LHCN-M2 (cell line): ENCODE measurements around the gene PRRC2C. TPM values are rescaled to one million over a fixed set of nuclear protein-coding genes. Genes with fewer than 3 reads are reported as not detected.
A peak's percentile ranks its signal among the peaks of the same experiment; 100 is the strongest.
"Not testable (repeated sequence)": the region's sequence is repeated elsewhere in the genome, so short reads cannot be mapped to it uniquely, and the experiment has no call there.

Experiments used
- DNase-seq: peaks from one replicate; pipeline ENCODE4 v3.0.0-alpha.2; 2012; ENCODE audit warnings: low read depth
- polyA plus RNA-seq: library from polyadenylated mRNA; unstranded; fragments of >200 nt; gene quantifications from one replicate; pipeline ENCODE4 v1.2.1, GENCODE V29; 2012; ENCODE audit warnings: missing spikeins
- total RNA-seq: library from RNA; depleted of rRNA; stranded (reverse); fragments of >200 nt; gene quantifications from 2 replicates; pipeline ENCODE4 v1.2.3, GENCODE V29; 2014; rRNA removed

PRRC2C gene
- 45.5 and 63.6 TPM in 2 replicates for total RNA-seq
- polyA plus RNA-seq: 30.5 TPM

DNA sequence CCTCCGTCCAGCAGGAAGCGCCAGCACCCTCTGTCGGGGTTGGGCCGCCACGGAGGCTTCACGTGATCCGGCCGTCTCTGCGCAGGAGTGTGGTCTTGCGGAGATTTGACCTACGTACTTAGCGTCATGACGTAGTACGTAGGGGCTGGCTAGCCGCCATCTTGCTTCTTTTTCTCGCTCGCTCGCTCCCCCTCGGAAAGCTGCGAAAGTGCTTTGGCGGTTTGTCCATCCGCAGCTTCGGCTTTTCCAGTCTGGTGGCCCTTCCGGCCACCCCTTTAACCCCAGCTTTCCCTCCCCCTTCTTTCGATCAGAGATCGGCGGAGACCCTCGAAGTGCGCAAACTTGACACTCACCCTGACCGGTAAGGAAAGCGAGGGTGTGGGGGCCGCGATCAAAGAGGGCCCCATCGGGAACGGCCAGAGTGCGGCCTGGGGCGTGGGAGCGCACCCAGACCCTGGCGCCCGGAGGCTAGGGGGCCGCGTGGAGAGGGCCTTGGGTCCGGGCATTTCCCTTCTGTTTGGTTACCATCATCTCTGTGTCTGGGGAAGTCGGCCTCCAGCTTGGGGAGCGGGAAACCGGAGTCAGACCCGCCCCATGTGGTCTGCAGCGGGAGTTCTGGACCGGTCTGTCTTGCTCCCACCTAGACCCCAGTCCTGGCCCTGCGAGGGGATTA, at the start of gene PRRC2C:
Gene PRRC2C, plus strand, starts transcription at position 156 of the 673 bp plus-strand sequence. CDS start 26,559 bp downstream, outside the sequence.
- DNase-seq: peak; percentile 97

DNA sequence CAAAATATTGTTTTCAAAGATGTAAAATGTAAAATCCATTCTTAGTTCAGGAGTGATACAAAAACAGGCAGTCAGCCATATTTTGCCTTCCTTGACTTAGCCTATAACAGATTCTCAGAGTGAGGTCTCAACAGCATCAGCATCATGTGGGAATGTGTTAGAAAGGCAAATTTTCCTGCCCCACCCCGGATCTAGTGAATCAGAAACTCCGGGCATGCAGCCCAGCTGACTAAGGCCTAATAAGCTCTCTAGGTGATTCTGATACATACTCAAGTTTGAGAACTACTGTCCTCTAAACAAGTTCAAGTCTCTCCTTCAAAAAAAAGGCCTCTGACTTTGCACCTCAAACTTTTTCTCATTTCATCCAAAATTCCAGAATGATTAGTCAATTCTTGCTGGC, 46.9 kb upstream of the PRRC2C start:
- DNase-seq: peak; percentile 94

DNA sequence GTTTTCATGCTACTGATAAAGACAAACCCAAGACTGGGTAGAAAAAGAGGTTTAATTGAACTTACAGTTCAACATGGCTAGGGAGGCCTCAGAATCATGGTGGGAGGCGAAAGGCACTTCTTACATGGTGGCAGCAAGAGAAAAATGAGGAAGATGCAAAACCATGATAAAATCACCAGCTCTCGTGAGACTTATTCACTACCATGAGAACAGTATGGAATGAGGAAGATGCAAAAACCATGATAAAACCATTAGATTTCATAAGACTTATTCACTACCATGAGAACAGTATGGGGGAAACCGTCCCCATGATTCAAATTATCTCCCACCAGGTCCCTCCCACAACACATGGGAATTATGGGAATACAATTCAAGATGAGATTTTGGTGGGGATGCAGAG, 45.1 kb upstream of the PRRC2C start:
- not testable (repeated sequence) for DNase-seq

DNA sequence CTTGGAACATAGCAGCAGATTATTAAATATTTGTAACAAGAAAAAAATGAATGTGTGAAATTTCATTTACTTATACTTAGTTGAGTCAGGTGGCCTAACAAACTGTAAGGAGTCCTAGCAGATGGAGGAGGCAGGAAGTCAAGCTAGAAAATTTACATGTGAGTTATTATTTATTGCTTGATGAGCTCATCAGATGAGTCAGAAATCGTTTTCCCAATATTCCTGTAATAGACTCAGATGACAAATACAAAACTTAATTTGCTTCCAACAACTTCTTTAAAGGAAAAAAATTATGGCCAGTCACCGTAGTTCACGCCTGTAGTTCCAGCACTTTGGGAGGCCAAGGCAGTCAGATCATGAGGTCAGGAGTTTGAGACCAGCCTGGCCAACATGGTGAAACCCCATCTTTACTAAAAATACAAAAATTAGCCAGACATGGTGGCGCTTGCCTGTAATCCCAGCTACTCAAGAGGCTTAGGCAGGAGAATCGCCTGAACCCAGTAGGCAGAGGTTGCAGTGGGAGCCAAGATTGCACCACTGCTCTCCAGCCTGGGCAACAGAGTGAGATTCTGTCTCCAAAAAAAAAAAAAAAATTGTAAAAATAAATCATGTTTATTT, 43.9 kb upstream of the PRRC2C start:
- peak; percentile 75 for DNase-seq

GRCh38 chr1:171446386-171446785, 38.9 kb upstream of the PRRC2C start:
- DNase-seq: no peak

DNA sequence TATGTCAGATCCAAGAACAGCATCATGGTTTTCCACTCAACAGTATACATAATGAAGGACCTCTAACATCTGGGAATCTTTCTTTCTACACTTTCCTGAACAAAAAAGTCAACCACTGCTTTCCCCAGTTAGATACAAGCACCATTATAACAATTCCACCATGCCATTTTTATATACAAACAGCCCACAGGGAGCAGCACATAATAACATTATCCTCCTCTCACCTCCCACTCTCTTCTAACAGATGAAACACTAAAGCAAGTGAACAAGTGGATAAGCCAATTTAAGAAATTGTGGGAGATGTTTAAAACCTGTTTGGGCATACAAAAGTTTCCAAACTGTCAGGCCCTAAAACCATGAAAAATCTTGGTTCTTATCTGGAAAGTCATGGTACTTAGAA, 29.4 kb upstream of the PRRC2C start:
- no peak for DNase-seq

GRCh38 chr1:171457412-171457811, 27.9 kb upstream of the PRRC2C start:
- DNase-seq: peak; percentile 38

GRCh38 chr1:171460018-171460620, 25.2 kb upstream of the PRRC2C start:
- DNase-seq: no peak

GRCh38 chr1:171467626-171468025, 17.7 kb upstream of the PRRC2C start:
- DNase-seq: no peak

GRCh38 chr1:171468120-171468750, 17.1 kb upstream of the PRRC2C start:
- DNase-seq: peak; percentile 62

GRCh38 chr1:171470726-171471125, 14.6 kb upstream of the PRRC2C start:
- DNase-seq: no peak

- no peak for DNase-seq
Measured at GRCh38 chr1:171472183-171472647, 13.1 kb upstream of the PRRC2C start.

DNA sequence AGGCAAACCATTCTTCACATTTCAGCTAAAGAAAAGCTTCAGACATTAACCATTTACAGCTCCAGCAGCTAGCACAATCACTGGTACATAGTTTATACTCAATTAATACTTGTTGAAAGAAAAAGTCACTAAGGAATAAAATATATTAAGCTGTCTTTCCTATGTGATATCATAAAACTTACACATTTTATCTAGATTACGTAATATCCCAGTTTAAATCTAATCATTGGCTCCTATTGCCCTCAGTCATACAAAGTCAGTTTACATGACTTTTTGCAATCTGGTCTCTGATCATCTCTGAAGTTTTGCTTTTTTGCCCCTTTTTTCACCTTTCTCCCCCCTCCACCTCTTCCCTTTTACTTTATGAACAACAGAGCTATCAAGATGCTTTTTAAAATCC, 8.5 kb upstream of the PRRC2C start:
- DNase-seq: no peak

GRCh38 chr1:171477804-171478203, 7.5 kb upstream of the PRRC2C start:
- DNase-seq: no peak

DNA sequence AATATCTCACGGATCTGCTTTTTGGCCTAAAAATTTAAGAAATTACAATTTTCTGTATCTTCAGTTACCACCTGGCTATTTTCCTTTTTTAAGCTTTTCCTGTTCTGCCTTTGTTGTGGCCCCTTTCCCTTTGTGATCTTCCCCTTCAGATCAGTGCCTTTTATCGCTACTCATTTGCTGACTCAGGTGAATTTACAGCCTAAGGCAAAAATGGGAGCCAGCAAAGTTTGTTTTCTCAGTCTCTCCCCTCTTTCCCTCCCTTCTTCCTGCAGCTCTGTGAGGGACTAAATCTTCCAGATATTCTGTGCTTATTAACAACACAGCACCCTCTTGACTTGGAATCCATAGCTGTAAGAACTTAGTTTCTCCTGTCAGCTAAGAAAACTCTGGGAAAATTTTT, 5.3 kb upstream of the PRRC2C start:
- DNase-seq: no peak

- DNase-seq: no peak
Measured at GRCh38 chr1:171484760-171485374, 463 bp upstream of the PRRC2C start.

DNA sequence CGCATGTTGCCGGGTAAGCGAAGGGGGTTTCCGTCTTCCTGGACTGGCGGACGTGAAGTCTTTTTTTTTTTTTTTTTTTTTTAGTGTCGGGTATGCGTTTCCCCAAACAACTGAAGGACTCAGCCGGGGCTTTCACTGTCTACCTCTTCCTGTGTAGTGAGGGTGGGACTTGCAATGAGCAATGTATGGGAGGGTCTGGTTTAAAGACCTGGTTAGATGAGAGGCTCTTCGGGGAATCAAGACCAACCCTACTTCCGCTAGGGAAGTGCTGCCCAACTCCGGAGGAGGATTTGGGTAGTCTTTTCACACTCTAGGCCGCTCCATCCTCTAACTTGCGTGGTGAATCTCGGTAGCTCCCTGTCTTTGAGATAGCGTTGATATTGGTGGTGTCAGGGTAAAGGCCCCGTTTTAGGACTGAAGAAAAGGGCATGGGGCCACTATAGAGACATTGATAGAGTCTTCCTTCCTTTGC, 754 bp downstream of the PRRC2C start:
- peak; percentile 61 for DNase-seq

DNA sequence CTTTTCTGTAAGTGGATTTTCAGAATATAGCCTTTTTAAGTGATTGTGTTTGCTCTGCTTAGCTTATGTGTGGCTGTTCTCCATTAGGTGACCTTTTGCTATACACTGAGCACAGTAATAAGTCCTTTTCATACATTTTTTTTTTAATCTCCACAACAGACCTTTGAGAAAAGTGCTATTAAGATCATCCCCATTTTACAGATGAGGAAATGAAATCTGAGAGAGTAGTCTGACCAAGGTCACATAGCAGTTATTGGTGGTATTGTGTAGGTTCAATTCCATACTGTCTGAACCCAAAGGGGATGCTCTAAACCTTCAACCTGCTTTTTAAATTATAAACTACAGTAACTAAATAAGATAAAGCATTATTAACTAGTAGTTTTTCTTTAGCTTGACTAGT, 1.7 kb downstream of the PRRC2C start:
- DNase-seq: no peak

GRCh38 chr1:171488190-171488929, 3.0 kb downstream of the PRRC2C start:
- no peak for DNase-seq

DNA sequence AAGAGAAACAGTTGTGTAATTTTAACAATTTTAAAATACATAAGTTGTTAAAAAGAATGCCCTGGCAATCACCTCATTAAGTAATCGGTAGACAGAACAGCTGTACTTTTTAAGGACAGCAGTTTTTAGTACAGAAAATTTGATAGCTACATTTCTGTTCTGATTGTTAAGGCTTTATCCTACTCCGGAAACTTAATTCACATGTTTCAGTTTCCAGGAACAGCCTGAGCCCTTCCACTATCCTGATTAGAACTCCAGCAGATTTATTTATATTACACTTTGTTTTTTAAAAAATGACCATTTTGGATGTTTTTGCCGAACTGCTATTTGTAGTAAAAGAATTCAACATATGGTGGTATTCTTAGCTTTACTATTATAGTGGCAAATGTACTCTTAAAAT, 8.7 kb downstream of the PRRC2C start:
- DNase-seq: no peak

DNA sequence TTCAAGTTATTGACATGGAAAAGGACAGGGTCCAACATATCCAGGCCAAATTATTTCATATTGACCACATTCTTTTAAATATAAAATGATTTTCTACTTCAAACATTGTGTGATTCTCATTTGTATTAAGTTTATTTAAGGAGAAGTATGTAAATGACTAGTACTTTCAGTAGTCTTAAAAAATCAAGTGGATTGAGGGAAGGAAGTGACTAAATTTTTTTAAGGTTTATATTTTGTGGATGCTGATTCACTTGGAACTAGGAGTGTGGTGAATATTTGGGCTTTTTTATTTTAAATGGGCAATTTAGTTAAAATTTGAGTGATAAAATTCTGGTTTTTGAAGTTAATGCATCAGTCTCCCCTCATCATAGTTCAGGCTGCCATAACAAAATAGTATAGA, 10.1 kb downstream of the PRRC2C start:
- no peak for DNase-seq
